H1 (cell line): ENCODE results near the gene FGF18. TPM values are rescaled to one million over a fixed set of nuclear protein-coding genes. Genes with fewer than 3 reads are reported as not detected.

ENCODE experiments used
- ASH2L ChIP-seq: fragments of 200-600, 300-600 bp; sonication (generic); IDR thresholded peaks from one replicate; pipeline ENCODE4 v1.7.1; 2017; ENCODE audit warnings: low read length
- polyA plus RNA-seq, 7 experiments: library from polyadenylated mRNA; depleted of rRNA in 3 of 7; stranded (reverse) in 5 of 7; unstranded in 2 of 7; fragments of >200 nt in 5 of 7; fragments of 200-250 nt in 2 of 7; gene quantifications; 1 replicate in 5 of 7; 2 replicates in 1 of 7; 4 replicates in 1 of 7; pipeline versions ENCODE4 v1.2.1 to v1.2.3, GENCODE V29; 2011 to 2013; ENCODE audit warnings: missing spikeins in 2 of 7, mixed read lengths in 2 of 7
- total RNA-seq: library from RNA; stranded (reverse); fragmentation: NEBNext Ultra II Directional; extraction: Animal tissue kit (Norgen Biotek cat#: 25700); gene quantifications from 2 replicates; pipeline ENCODE4 v1.2.1, GENCODE V29; 2021
- TF ChIP-seq, protein P1 (sequence below): fragments of 300-600 bp; sonication (generic); IDR thresholded peaks from 2 replicates; pipeline ENCODE4 v1.7.1; 2012; ENCODE audit warnings: low read length, moderate library complexity, mild to moderate bottlenecking, inconsistent platforms; ENCODE audit not compliant: insufficient replicate concordance
- TF ChIP-seq, protein P2 (sequence below): IDR thresholded peaks from 2 replicates; pipeline ENCODE4 v1.6.1; 2011; ENCODE audit warnings: low read depth, mild to moderate bottlenecking, low read length; ENCODE audit not compliant: insufficient read depth

The FGF18 gene
- total and polyA plus RNA-seq, 2 of the 8 experiments (the other 6 are each of a cell fraction or from before 2014, with no cell fraction given), result 0.54 to 1.3 TPM

- TF ChIP-seq, protein P1, sequence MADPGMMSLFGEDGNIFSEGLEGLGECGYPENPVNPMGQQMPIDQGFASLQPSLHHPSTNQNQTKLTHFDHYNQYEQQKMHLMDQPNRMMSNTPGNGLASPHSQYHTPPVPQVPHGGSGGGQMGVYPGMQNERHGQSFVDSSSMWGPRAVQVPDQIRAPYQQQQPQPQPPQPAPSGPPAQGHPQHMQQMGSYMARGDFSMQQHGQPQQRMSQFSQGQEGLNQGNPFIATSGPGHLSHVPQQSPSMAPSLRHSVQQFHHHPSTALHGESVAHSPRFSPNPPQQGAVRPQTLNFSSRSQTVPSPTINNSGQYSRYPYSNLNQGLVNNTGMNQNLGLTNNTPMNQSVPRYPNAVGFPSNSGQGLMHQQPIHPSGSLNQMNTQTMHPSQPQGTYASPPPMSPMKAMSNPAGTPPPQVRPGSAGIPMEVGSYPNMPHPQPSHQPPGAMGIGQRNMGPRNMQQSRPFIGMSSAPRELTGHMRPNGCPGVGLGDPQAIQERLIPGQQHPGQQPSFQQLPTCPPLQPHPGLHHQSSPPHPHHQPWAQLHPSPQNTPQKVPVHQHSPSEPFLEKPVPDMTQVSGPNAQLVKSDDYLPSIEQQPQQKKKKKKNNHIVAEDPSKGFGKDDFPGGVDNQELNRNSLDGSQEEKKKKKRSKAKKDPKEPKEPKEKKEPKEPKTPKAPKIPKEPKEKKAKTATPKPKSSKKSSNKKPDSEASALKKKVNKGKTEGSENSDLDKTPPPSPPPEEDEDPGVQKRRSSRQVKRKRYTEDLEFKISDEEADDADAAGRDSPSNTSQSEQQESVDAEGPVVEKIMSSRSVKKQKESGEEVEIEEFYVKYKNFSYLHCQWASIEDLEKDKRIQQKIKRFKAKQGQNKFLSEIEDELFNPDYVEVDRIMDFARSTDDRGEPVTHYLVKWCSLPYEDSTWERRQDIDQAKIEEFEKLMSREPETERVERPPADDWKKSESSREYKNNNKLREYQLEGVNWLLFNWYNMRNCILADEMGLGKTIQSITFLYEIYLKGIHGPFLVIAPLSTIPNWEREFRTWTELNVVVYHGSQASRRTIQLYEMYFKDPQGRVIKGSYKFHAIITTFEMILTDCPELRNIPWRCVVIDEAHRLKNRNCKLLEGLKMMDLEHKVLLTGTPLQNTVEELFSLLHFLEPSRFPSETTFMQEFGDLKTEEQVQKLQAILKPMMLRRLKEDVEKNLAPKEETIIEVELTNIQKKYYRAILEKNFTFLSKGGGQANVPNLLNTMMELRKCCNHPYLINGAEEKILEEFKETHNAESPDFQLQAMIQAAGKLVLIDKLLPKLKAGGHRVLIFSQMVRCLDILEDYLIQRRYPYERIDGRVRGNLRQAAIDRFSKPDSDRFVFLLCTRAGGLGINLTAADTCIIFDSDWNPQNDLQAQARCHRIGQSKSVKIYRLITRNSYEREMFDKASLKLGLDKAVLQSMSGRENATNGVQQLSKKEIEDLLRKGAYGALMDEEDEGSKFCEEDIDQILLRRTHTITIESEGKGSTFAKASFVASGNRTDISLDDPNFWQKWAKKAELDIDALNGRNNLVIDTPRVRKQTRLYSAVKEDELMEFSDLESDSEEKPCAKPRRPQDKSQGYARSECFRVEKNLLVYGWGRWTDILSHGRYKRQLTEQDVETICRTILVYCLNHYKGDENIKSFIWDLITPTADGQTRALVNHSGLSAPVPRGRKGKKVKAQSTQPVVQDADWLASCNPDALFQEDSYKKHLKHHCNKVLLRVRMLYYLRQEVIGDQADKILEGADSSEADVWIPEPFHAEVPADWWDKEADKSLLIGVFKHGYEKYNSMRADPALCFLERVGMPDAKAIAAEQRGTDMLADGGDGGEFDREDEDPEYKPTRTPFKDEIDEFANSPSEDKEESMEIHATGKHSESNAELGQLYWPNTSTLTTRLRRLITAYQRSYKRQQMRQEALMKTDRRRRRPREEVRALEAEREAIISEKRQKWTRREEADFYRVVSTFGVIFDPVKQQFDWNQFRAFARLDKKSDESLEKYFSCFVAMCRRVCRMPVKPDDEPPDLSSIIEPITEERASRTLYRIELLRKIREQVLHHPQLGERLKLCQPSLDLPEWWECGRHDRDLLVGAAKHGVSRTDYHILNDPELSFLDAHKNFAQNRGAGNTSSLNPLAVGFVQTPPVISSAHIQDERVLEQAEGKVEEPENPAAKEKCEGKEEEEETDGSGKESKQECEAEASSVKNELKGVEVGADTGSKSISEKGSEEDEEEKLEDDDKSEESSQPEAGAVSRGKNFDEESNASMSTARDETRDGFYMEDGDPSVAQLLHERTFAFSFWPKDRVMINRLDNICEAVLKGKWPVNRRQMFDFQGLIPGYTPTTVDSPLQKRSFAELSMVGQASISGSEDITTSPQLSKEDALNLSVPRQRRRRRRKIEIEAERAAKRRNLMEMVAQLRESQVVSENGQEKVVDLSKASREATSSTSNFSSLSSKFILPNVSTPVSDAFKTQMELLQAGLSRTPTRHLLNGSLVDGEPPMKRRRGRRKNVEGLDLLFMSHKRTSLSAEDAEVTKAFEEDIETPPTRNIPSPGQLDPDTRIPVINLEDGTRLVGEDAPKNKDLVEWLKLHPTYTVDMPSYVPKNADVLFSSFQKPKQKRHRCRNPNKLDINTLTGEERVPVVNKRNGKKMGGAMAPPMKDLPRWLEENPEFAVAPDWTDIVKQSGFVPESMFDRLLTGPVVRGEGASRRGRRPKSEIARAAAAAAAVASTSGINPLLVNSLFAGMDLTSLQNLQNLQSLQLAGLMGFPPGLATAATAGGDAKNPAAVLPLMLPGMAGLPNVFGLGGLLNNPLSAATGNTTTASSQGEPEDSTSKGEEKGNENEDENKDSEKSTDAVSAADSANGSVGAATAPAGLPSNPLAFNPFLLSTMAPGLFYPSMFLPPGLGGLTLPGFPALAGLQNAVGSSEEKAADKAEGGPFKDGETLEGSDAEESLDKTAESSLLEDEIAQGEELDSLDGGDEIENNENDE, result no peak
- TF ChIP-seq ASH2L, result no peak
- TF ChIP-seq, protein P2, sequence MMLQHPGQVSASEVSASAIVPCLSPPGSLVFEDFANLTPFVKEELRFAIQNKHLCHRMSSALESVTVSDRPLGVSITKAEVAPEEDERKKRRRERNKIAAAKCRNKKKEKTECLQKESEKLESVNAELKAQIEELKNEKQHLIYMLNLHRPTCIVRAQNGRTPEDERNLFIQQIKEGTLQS, result no peak
Measured at GRCh38 chr5:171441246-171441791, 21.9 kb downstream of the FGF18 start (continued).
